HG03558 (cell line): Measurements from ENCODE around the gene ATXN3L.

Experiments used
- ATAC-seq: cut with Tn5 transposase; IDR thresholded peaks from one replicate; pipeline ENCODE4 v1.9.1; 2021; ENCODE audit warnings: moderate number of reproducible peaks; ENCODE audit not compliant: unreplicated experiment; ENCODE audit errors: extremely low read depth

ATXN3L gene

DNA sequence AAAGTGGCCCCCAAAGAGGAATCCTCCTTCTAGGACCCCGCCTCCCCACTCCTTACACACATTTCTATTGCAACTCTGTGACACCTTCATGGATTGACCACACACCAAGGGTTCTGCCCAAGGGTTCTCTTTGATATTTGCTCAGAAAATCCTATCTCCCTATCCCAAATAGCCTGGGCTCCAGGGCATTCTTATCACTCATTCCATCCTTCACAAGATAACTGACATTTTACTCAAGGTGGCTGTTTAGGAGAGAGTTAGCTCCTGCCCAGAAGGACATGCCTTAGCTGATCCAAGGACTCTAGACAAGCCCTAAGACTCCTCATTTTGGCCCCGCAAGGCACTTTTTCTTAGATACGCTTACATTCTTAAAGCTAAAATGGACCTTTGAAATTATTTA lies 47.4 kb downstream of the ATXN3L start:
- ATAC-seq, result no peak

DNA sequence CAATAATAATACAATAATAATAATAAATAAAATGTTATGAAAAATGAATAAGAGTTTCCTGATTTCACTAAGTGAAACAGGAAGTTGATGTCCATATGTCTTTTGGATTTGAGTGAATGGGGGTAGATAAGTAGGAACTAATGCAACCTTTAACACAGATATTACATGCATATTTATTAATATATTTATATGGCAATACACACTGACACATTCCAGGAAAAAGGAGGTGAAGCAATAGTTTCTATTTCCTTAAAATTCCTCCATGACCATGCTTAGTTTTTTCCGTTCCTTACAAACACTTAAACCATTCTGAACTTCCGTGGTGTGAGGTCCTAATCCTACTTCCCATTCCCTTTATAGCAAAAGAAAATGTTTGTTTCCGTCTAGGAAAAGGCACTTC lies 48.3 kb downstream of the ATXN3L start:
- no peak for ATAC-seq

DNA sequence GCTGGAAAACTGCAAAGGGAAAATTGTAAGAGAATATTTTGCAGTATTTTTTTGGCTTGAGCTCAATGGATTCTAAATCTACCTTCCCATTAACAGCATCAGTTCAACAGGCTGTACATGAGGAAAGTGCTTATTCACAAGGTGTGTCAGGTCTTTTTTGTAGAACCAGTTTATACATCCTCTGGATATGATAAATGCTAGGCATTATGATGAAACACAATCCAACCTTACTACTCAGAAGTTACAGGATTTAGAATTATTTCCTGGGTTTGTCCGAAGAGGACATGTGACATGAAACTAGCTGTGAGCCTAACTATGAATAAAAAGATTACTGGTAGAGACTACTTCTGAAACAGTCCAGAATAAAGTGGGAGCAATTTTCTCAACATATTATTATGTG lies 49.5 kb downstream of the ATXN3L start:
- no peak for ATAC-seq

DNA sequence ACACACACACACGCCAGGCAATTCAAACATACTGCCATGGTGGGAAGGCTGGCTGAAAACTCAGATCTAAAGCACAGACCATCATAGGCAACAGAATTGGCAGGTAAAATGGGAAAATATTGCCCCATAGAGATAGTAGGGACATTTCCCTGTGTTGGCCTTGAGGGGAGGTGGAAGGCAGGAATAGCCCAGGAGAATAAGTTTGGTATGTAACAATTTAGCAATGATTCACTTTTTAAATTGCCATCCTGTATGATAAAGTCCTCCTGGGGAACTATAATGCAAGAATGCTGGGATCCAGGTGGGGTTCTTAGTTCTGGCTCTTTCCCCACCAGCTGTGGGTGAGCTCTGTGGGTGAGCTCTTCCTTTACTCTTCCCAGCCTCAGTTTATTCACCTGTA lies 51.0 kb downstream of the ATXN3L start:
- ATAC-seq, result no peak
